Mammary epithelial cell (primary cell): ENCODE data around the gene KCNIP4.

Experiments
- CTCF ChIP-seq, 2 donors: IDR thresholded peaks in 1 of 2; conservative IDR thresholded peaks in 1 of 2; 2 replicates each; pipeline ENCODE4 v1.5.1; 2011 to 2012; ENCODE audit warnings: inconsistent platforms in 2 of 2, low read length in 2 of 2, mild to moderate bottlenecking in 2 of 2, control low read depth in 1 of 2, low read depth in 1 of 2; ENCODE audit not compliant: insufficient read depth in 1 of 2; ENCODE audit errors: extremely low read depth in 1 of 2
- EZH2 ChIP-seq: IDR thresholded peaks from 2 replicates; pipeline ENCODE4 v1.6.1; 2012; ENCODE audit warnings: low read length, inconsistent platforms, borderline replicate concordance

DNA sequence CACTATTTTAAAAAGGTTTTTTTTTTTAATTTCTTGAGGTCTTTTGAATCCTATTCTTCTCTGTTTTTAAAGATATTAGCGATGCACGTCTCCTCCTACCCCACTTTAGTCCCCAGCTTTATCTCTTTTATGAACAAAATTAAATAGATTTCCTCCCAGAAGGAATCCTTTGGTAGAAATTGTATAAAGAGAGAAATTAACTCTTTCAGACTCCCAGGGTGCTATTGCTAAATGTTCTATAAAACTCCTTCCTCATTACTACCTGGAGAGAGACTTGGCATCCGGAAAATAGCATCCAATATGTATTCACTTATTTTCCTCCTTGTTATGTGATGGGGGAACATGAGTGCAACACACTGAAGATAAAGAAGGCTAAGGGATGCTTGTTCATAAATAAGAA, 1264.8 kb downstream of the KCNIP4 start:
- TF ChIP-seq EZH2 (no peak), CTCF (conservative IDR thresholded peaks at IDR 0.05 in 1 of 2, IDR thresholded peaks at IDR 0.05 in 1 of 2; ENCODE audit: extremely low read depth in 1 of 2, insufficient read depth in 1 of 2, low read depth in 1 of 2, low read length in 2 of 2) (no peak)
